ENCODE measurements around the gene HABP4.

The HABP4 gene

GRCh38 chr9:96522366-96522765 is 72.4 kb downstream of the HABP4 start:
- no peaks in the 10 kb centered on the region for H3K4me1 Mint-ChIP-seq
- H3K9me3 Mint-ChIP-seq = no peaks in the 10 kb centered on the region
- no peak for ATAC-seq (ENCODE audit: low read depth)
- H3K27me3 Mint-ChIP-seq = no peaks in the 10 kb centered on the region
- H3K27ac Mint-ChIP-seq = no peak overlapping the region
- no peak for DNase-seq (ENCODE audit: low spot score in 2 of 2)
- H3K36me3 Mint-ChIP-seq = peaks cover 18% of the 10 kb centered on the region
- no peak overlapping the region for H3K4me3 Mint-ChIP-seq

GRCh38 chr9:96523374-96523773 is 73.4 kb downstream of the HABP4 start:
- ATAC-seq (ENCODE audit: low read depth) (no peak), DNase-seq (ENCODE audit: low spot score in 2 of 2) (no peak)
- Mint-ChIP-seq H3K9me3 (no peaks in the 10 kb centered on the region), H3K27ac (no peak overlapping the region), H3K4me3 (no peak overlapping the region), H3K4me1 (no peaks in the 10 kb centered on the region), H3K27me3 (no peaks in the 10 kb centered on the region), H3K36me3 (peaks cover 22% of the 10 kb centered on the region)

- H3K27me3 Mint-ChIP-seq = no peaks in the 10 kb centered on the region
Measured at GRCh38 chr9:96524045-96524444, 74.1 kb downstream of the HABP4 start.

GRCh38 chr9:96524764-96525163 is 74.8 kb downstream of the HABP4 start:
- DNase-seq (ENCODE audit: low spot score in 2 of 2) (no peak), ATAC-seq (ENCODE audit: low read depth) (no peak)
- H3K9me3 Mint-ChIP-seq = no peaks in the 10 kb centered on the region
- H3K36me3 Mint-ChIP-seq = peaks cover 20% of the 10 kb centered on the region
- H3K4me1 Mint-ChIP-seq = no peaks in the 10 kb centered on the region
- no peaks in the 10 kb centered on the region for H3K27me3 Mint-ChIP-seq
- no peak overlapping the region for H3K4me3 Mint-ChIP-seq
- no peak overlapping the region for H3K27ac Mint-ChIP-seq

More at GRCh38 chr9:96524045-96524444, 74.1 kb downstream of the HABP4 start:
- no peak overlapping the region for H3K27ac Mint-ChIP-seq
- H3K4me1 Mint-ChIP-seq = no peaks in the 10 kb centered on the region
- H3K9me3 Mint-ChIP-seq = no peaks in the 10 kb centered on the region
- ATAC-seq (ENCODE audit: low read depth) = no peak
- no peak for DNase-seq (ENCODE audit: low spot score in 2 of 2)
- no peak overlapping the region for H3K4me3 Mint-ChIP-seq
- peaks cover 21% of the 10 kb centered on the region for H3K36me3 Mint-ChIP-seq

GRCh38 chr9:96532173-96532572 is 82.2 kb downstream of the HABP4 start:
- peaks cover 25% of the 10 kb centered on the region for H3K36me3 Mint-ChIP-seq
- ATAC-seq (ENCODE audit: low read depth) = no peak
- no peak overlapping the region for H3K4me3 Mint-ChIP-seq

GRCh38 chr9:96540106-96540505 is 90.1 kb downstream of the HABP4 start:
- Mint-ChIP-seq H3K4me1 (no peaks in the 10 kb centered on the region), H3K4me3 (no peak overlapping the region), H3K27me3 (no peaks in the 10 kb centered on the region), H3K9me3 (no peaks in the 10 kb centered on the region), H3K36me3 (peaks cover 10% of the 10 kb centered on the region), H3K27ac (no peak overlapping the region)
- no peak for ATAC-seq (ENCODE audit: low read depth)
- DNase-seq (ENCODE audit: low spot score in 2 of 2) = no peak

More at GRCh38 chr9:96532173-96532572, 82.2 kb downstream of the HABP4 start:
- Mint-ChIP-seq H3K27ac (no peak overlapping the region), H3K9me3 (peaks cover 2% of the 10 kb centered on the region), H3K27me3 (no peaks in the 10 kb centered on the region), H3K4me1 (no peaks in the 10 kb centered on the region)
- no peak for DNase-seq (ENCODE audit: low spot score in 2 of 2)

Measured in memory B cell (primary cell).